ENCODE measurements around the gene MOSPD3. TPM values are rescaled to one million over a fixed set of nuclear protein-coding genes. Genes with fewer than 3 reads are reported as not detected.

MOSPD3 gene
- total RNA-seq, 1 experiment from 2014 or later, result 16.7 TPM

GRCh38 chr7:100575746-100576383, 36.5 kb upstream of the MOSPD3 start:
- Mint-ChIP-seq H3K9me3 (no peaks in the 10 kb centered on the region), H3K36me3 (ENCODE audit: insufficient read depth in 1 of 3, low read depth in 3 of 3) (peaks cover 11 to 27% (median 23%) of the 10 kb centered on the region in 3 experiments; a peak in 6 of 7 replicates), H3K4me3 (no peak overlapping the region; a peak in 1 of 5 replicates), H3K27me3 (ENCODE audit: low read depth) (peaks cover 2% of the 10 kb centered on the region; the same call in 1 of the 2 replicates), H3K4me1 (peaks cover 14 to 17% of the 10 kb centered on the region in 2 experiments), H3K27ac (no peak overlapping the region)
- no peak overlapping the region for H2BK5ac ChIP-seq (ENCODE audit: insufficient read length, low read length)
- H3K23me2 ChIP-seq (ENCODE audit: insufficient read length, low read depth, low read length, poor library complexity, severe bottlenecking), result no peaks in the 10 kb centered on the region
- H3K27me3 ChIP-seq (ENCODE audit: insufficient read depth, low read length), result no peaks in the 10 kb centered on the region
- H2BK120ac ChIP-seq (ENCODE audit: low read depth, low read length, poor library complexity, severe bottlenecking), result no peak overlapping the region
- no peak overlapping the region for H3K4ac ChIP-seq (ENCODE audit: low read depth, low read length)
- H3K14ac ChIP-seq (ENCODE audit: insufficient read depth, low read length), result no peak overlapping the region
- H3K23ac ChIP-seq (ENCODE audit: insufficient read length, low read depth, low read length), result no peak overlapping the region
- no peaks in the 10 kb centered on the region for H3K79me2 ChIP-seq (ENCODE audit: insufficient read depth, low read length)
- H3K27ac ChIP-seq (ENCODE audit: insufficient read length, low read depth, low read length), result no peak overlapping the region
- H4K5ac ChIP-seq (ENCODE audit: insufficient read length, low read depth, low read length), result no peak overlapping the region
- peaks cover 5% of the 10 kb centered on the region; the same call in 1 of the 2 replicates for H3K4me1 ChIP-seq (ENCODE audit: insufficient read depth, low read length)
- no peaks in the 10 kb centered on the region for H4K20me1 ChIP-seq (ENCODE audit: control insufficient read depth, insufficient read depth, insufficient read length)
- no peak overlapping the region for H2BK15ac ChIP-seq (ENCODE audit: low read depth, low read length)
- H2BK12ac ChIP-seq (ENCODE audit: insufficient read length, low read depth, low read length), result no peak overlapping the region
- H4K91ac ChIP-seq (ENCODE audit: insufficient read length, low read depth, low read length), result no peak overlapping the region
- H3K9ac ChIP-seq (ENCODE audit: extremely low read depth, insufficient read length, low read length), result no peak overlapping the region
- no peak overlapping the region for H3K4me2 ChIP-seq (ENCODE audit: insufficient read depth, insufficient read length, low read length)
- no peak overlapping the region for H2AK5ac ChIP-seq (ENCODE audit: insufficient read length, low read length)
- no peak for TF ChIP-seq CTCF (conservative IDR thresholded peaks at IDR 0.05)
- no peaks in the 10 kb centered on the region for H3K9me3 ChIP-seq (ENCODE audit: control insufficient read depth, low read depth, low read length)
- DNase-seq, result peak; percentile 22
- no peaks in the 10 kb centered on the region for H3K79me1 ChIP-seq (ENCODE audit: insufficient read depth, low read depth, low read length, poor library complexity, severe bottlenecking)
- H2BK20ac ChIP-seq (ENCODE audit: low read depth, low read length, poor library complexity, severe bottlenecking), result no peak overlapping the region
- no peak overlapping the region for H4K8ac ChIP-seq (replicated peaks; ENCODE audit: insufficient read length, low read depth, low read length)
- H3K56ac ChIP-seq (ENCODE audit: insufficient read length, low read depth, low read length), result no peak overlapping the region
- no peak overlapping the region for H2AFZ ChIP-seq (ENCODE audit: low read length)
- H3T11ph ChIP-seq (ENCODE audit: low read length), result no peak overlapping the region
- H3K18ac ChIP-seq (ENCODE audit: insufficient read length, low read depth, low read length), result no peak overlapping the region
- no CpG with 5 or more reads among the region's 17 CpGs for WGBS (ENCODE audit: extremely low coverage, insufficient read length, low lambda C conversion rate)
